Measurements from ENCODE around the gene DPM3. TPM values are rescaled to one million over a fixed set of nuclear protein-coding genes. Genes with fewer than 3 reads are reported as not detected.
A peak's percentile ranks its signal among the peaks of the same experiment; 100 is the strongest.

The DPM3 gene
- total and polyA plus RNA-seq, 11 donors, result 46.1 to 216 (median 61.0) TPM

- no peak for DNase-seq
- intact Hi-C loops (cut with DNase I), result no loop called here
- no peak for TF ChIP-seq POLR2A (IDR thresholded peaks at IDR 0.05)
- no peak for TF ChIP-seq CTCF (IDR thresholded peaks at IDR 0.05)
- Histone ChIP-seq H3K27ac (no peak overlapping the region), H3K4me1 (peaks cover 0 to 6% (median 1%) of the 10 kb centered on the region in 12 donors), H3K36me3 (no peaks in the 10 kb centered on the region), H3K4me3 (no peak overlapping the region), H3K9me3 (no peaks in the 10 kb centered on the region), H3K27me3 (no peaks in the 10 kb centered on the region)
- WGBS, 4 donors, result 87 to 92% (median 89%) methylated on average over 8 of the region's 8 CpGs
- ATAC-seq, result no peak
These were observed 29.9 kb downstream of the DPM3 start for GRCh38 chr1:155110381-155110780.

- 79 to 89% (median 87%) methylated on average over 5 of the region's 5 CpGs for WGBS, 4 donors
- no peaks in the 10 kb centered on the region for H3K27me3 ChIP-seq
- H3K9me3 ChIP-seq, result no peaks in the 10 kb centered on the region
- H3K4me1 ChIP-seq, result peaks cover 0 to 15% (median 8%) of the 10 kb centered on the region in 12 donors
- TF ChIP-seq CTCF (IDR thresholded peaks at IDR 0.05), result no peak
- TF ChIP-seq POLR2A (IDR thresholded peaks at IDR 0.05), result no peak
- no peak overlapping the region for H3K4me3 ChIP-seq
- H3K27ac ChIP-seq, result no peak overlapping the region
- intact Hi-C loops (cut with DNase I), result no loop called here
- H3K36me3 ChIP-seq, result no peaks in the 10 kb centered on the region
- DNase-seq (no peak), ATAC-seq (no peak)
These were observed 32.0 kb downstream of the DPM3 start for GRCh38 chr1:155108296-155108695.

GRCh38 chr1:155107309-155108264 lies 32.7 kb downstream of the DPM3 start:
- peak in 1 of 4 donors; percentile 6 for ATAC-seq

More at GRCh38 chr1:155107309-155108264, 32.7 kb downstream of the DPM3 start:
- Histone ChIP-seq H3K27me3 (no peaks in the 10 kb centered on the region), H3K36me3 (no peaks in the 10 kb centered on the region), H3K4me1 (peaks cover 0 to 15% (median 8%) of the 10 kb centered on the region in 12 donors), H3K4me3 (no peak overlapping the region), H3K27ac (no peak overlapping the region), H3K9me3 (no peaks in the 10 kb centered on the region)
- whole genome bisulfite sequencing, 4 donors, result 76 to 82% (median 79%) methylated on average over 10 to 12 of the region's 12 CpGs
- TF ChIP-seq POLR2A (IDR thresholded peaks at IDR 0.05), result no peak
- TF ChIP-seq CTCF (IDR thresholded peaks at IDR 0.05), result no peak
- intact Hi-C loops (cut with DNase I), result no loop called here
- no peak for DNase-seq
